HG02642 (cell line): ENCODE measurements around the gene ZNF322.

ENCODE experiments used
- ATAC-seq: cut with Tn5 transposase; IDR thresholded peaks from one replicate; pipeline ENCODE4 v1.9.1; 2021; ENCODE audit warnings: mild to moderate bottlenecking; ENCODE audit not compliant: unreplicated experiment, poor library complexity

The ZNF322 gene

DNA sequence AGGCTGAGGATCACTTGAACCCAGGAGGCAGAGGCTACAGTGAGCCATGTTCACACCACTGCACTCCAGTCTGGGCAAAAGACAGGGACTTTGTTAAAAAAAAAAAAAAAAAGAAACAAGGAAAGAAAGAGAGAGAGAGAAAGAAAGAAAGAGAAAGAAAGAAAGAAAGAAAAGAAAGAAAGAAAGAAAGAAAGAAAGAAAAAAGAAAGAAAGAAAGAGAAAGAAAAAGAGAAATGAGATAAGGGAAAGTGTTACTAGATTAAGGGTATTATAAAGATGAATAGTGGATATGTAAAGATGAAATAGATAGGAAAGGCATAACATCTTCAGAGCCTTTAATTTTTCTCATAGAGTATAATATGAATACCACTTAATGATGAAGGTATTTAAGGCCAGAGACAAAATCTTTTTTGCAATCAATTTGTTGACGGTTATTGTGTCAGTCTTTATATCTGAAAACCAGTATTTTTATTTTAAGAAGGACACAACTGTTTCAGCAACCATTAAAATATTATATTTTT lies 36.1 kb downstream of the ZNF322 start:
- no peak for ATAC-seq

DNA sequence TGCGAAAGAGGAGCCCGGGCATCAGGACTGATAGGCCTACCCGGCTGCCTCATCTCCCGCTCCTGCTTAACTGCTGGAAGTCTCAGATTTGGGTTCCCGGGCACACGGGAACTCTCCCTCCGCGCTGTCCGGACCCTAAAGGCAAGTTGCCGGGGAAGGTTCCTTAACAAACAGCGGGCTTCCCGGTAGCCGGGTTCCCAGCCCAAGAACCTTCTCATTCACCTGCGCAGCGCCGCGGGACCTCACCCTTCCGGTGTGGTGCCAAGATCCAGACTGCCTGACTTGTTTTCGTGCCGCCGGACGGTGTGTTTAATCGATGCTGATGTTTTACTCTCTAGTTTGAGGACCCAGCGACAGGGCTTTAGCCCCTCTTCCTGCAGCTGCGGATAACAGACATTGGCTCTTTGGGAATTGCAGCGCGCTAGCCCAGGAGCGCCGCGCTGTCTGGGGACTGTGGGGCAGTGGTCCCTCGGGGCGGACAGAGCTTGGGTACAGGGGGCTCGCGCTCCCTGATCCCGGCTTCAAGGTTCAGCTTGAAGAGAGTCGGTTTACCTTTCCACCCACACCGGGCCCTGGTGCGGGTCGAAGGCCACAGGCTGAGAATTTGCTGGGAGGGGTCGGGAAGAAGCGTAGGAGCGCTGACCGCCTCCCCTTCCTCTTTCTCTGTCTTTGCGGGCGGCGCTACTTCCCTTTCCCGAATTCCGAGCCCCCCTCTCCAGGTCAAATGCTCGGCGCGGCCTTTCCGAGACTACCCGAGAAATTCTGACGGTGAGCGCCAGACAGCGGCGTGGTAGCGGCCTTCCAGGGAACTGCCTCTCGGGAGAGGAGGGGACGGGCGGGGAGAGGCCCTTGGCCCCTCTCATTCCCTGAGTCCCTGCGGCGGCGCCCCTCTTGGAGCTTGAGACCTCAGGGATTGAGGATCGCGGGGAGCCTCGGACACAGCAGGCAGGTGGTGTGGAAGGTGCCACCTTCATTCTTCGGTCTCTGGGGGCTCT lies 45.6 kb downstream of the ZNF322 start:
- no peak for ATAC-seq

DNA sequence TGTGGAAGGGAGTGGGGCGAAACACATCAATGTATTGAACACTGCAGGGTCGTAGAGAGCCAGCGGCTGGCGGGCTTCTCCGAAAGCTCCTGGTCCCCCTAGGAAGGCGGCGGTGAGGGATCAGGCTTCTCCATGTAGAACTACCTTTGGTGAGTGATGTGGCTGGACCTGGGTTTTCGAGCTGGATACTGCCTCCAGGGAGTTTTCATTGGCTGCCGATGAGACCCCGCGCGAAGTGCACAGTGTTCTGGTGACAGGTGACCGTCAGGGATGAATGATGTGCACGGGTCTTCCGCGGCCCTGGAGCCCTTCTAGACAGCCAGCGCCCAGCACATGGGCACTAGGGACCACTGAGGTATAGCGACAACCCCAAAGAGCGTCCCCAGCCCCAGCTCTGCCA lies 46.3 kb downstream of the ZNF322 start:
- no peak for ATAC-seq

DNA sequence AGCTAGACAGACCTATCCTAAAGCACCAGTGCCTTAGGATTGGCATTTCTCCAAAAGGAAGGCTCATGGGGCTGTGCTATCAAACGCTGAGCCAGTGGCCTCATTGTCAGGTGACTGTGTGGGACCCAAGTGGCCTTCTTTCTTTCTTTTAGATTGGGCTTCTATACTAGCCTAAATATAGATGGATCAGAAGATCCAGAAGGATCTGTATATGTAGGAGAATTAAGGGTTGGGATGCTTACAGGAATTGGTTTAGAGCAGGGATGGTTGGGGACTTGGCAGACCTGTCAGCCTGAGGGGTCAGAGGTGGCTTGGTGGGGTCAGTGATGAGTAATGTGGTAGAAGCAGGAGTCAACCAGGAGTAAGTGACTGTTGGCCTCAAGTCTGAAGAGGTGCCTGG lies 47.9 kb downstream of the ZNF322 start:
- ATAC-seq = no peak

DNA sequence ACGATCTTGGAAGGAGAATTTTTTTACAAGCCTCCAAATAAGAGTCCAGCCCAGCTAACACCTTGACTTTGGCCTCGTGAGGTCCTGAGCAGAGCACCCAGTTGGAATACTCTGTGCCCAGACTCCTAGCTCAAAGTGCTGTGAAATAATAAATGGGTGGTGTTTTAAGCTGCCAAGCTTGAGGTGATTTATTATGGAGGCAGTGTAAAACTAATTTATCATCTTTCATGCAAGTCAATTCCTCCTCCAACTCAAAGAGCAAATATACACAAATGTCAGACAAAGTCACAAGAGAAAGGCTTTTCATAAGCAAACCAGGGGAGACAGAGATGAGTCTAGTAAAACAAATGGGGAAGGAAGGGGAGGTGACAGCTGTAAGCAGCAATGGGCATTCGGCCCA lies 50.1 kb downstream of the ZNF322 start:
- no peak for ATAC-seq

DNA sequence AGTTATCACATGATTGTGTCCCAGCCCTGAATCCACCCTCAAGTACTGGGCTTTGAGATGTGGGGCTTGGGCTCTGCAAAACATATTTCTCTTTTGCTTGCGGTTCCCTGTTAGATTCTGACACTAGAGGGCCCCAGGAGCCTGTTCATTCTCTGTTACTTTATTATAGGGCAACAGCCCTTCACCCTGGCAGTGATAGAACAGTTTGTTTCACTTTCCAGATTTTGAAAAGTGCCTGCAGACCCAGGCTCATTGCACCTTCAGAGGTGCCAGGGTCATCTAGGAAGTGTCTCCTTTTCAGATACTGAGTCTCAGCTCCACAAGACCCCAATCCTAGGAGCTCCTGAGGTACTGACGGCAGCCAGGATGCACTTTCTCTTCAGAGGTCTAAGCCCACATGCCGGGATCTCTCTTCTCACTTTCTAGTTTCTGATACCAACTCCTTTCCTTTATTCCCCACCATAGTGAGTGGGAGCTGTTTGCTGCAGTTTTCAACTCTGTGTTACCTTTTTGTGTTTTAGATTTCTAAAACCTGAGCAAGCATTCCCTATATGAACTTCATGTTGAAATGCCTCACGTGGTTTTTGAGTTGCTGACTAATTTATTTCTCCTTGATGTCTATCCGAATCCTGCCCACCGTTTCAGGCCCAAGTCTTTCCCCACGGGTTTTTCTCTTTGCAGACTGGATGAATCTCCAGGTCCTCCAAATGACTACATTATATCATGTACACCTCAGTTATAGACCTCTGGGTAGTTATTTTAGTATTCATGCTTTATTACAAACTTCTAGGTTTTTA lies 51.9 kb downstream of the ZNF322 start:
- ATAC-seq = peak; percentile 70

DNA sequence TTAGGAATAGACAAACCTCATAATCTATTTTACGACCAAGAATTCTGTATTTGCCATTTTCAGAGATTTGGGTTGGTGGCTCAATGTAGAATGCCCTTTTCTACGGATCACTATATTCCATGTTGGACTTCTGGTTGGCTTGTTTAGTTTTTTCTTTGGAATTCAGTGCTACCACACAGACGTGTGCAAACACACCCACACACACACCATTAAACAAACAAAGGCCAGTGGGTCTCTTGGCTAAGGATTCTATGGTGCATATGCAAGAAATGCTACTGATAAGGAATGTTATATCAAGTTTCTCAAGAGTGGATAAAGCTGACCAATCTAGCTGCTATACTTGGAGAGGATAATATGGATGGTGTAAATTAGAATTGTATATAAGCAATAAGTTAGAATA lies 54.7 kb downstream of the ZNF322 start:
- no peak for ATAC-seq

DNA sequence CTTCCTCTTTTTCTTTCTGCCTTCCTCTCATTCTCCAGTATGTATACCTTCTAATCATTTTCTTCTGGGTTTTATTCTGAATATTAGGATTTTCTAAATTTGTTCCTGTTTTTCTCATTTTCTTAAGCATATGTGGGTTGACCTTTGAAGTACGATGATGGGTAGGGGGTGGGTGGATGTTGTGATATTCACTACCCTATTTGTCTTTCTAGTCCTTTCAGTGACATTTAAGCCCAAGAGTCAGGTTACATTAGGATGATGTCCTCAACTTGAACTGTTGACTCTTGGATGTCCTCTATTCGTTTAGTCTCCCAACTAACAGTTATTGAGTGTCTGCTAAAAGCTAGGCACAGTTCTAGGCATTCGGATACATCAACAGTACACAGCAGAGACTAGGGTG lies 55.5 kb downstream of the ZNF322 start:
- ATAC-seq = no peak

DNA sequence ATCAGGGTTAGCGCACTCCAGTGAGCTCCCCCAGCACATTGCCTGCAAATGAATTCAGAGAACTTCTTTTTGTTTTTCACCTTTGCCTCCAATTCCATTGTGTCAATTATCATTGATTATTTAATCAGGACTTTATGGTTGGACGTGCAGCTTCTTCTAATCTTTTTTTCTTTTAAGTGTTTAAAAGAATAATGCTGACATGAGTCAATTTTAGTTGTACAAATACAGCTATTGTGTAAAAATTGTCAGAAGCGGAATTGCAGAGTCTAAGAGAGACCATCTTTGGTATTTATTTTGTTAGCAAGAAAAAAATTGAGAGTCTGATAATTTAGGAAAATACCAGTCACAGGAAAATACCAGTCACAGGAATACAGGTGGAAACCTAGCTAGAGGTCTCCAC lies 57.3 kb downstream of the ZNF322 start:
- no peak for ATAC-seq

DNA sequence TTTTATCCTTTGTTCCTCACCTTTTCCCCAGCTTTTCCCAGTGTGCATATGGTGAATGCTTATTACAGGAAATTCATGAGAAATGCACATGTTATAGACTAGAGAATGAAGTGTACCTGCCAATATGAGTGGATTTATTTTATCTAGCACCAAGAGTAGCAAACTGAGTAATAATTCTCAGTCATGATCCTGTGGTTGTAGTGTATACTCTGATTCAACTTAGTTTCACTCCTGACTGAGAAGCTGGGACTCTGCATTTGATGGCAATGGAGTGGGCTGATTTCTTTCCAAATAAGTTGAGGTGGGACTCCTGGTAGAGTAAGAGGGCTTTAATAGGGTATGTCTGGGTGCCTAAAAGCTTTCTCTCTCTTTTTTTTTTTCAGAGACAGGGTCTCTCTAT lies 58.8 kb downstream of the ZNF322 start:
- no peak for ATAC-seq

DNA sequence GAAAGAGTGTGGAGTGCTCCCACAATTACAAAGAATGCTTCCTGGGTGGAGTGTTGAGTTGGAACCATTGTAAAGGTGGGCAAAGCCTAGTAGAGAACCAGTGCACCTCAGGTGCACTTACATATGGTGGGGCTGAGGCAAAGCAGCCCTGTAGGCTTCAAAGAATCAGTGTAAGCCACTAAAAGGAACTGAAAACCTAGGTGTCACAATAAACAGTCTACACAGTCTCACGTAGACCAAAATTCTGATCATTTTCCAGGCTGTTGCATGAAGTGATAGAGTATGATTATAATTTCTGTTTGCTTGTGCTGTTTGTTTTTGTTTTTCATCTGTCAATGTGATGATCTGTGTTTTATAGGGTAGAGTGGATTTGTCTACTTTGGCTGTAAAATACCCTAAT lies 60.0 kb downstream of the ZNF322 start:
- ATAC-seq = no peak

DNA sequence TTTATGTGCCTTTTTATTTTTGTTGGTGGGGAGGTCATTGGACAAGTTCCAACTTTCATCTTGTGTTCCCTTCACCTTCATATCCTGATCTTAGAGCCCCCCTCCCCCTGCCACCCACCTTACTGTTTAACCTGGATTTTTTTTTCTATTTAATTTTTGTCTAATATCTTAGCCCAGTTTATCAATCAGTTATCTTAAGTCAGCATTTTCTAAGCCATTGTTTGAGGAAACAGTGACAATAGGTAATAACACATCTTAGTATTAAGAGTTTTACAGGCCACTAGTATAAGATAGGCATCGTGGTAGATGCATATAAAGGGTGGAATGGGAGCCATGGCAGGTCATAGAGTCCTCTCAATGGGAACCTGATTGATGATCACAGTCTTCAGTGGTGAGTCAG lies 60.4 kb downstream of the ZNF322 start:
- no peak for ATAC-seq

DNA sequence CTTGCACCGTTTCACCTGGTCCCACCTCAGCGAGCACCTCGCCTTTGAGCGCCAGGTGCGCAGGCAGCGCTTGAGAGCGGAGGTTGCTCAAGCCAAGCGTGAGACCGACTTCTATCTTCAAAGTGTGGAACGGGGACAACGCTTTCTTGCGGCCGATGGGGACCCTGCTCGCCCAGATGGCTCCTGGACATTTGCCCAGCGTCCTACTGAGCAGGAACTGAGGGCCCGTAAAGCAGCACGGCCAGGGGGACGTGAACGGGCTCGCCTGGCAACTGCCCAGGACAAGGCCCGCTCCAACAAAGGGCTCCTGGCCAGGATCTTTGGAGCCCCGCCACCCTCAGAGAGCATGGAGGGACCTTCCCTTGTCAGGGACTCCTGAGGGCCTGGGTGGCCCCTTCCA lies 61.3 kb downstream of the ZNF322 start:
- ATAC-seq = no peak

DNA sequence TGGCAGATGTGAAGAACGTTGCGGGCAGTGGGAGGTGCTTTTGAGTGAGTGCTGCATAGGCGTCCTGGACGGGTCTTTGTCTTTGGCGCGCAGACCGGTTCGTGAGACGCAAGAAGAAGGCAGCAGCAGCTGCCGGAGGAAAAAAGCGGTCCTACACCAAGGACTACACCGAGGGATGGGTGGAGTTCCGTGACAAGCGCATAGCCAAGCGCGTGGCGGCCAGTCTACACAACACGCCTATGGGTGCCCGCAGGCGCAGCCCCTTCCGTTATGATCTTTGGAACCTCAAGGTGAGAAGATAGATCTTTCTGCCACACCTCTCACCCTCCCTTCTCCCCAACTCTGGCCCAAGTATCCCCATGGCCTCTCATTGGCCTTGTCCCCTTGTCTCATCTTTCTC lies 61.7 kb downstream of the ZNF322 start:
- ATAC-seq = no peak

DNA sequence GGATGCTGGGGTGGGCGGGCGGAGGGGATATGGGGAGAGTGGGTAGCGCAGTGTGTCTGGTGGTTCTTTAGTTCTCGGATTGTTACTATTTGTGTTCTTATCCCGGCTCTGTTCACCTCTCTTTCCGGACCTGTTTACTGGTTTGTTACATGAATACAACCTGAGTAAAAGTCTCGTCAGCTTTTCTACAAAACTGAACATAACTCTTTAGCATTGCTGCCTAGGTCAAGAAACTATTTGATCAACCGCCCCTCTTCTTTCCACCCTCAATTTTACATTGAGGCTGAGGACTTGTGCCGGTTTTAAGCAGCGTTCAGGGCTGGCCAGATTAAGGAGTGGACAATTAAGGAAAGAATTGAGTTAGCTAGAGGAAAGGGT lies 62.2 kb downstream of the ZNF322 start:
- ATAC-seq = no peak

DNA sequence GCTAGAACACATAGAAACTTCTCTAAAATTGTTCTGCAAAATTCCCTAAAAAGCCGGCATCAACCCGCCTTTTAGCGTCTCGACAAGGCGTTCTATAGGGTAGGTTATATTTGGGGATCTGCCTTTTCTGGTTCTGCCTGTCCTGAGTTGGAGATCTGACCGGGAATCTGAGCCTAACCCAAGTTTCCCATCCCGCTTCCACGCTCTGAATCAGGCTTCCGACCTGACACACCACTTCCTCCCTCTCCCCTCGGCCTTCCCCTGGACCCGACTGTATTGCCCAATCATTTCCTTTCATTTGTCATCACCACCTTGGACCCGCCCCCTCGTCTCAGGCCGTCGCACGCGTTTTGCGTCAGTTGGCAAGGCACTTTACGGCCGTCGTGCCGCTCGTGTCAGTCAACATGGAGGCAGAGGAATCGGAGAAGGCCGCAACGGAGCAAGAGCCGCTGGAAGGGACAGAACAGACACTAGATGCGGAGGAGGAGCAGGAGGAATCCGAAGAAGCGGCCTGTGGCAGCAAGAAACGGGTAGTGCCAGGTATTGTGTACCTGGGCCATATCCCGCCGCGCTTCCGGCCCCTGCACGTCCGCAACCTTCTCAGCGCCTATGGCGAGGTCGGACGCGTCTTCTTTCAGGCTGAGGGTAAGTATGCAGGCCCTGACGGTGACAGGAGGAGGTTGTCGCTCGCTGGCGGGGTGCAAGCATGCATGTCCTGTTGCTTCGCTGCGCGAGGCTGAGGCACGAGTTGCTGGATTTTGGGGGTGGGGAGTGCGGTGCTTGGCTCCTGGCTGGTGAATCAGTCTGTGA lies 62.8 kb downstream of the ZNF322 start, which contains the start of gene ABT1:
Gene ABT1, plus strand, starts transcription at position 375 of the 810 bp plus-strand sequence. Its CDS starts 30 bp downstream, at position 405.
- peak; percentile 88 for ATAC-seq

DNA sequence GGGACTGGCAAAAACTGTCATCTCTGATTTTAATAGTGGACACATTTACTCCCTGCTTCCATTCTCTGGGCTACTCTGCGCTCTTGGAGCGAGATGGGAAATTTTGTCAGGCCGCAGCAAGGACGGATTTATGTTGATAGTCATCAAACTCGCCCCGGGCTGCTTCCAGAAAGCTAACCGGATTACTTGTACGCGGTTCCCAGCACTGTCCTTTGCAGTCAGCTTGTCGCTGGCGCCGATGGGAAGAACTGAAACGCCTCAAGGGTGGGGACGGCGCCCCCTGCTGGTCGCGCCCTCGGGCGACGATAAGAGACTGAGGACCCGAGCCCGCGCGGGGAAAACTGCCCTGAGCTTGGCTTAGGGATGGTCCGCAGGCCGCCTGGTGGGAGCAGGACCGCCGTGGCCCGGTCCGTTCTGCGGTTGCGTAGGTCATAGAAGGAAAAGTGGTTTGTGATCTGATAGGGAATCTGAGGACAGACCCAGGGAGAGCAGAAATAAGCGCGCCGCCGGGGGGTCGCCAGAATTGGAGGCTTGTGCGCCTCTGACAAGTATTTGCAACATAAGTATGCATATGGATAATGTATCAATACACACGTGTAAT lies 63.8 kb downstream of the ZNF322 start:
- ATAC-seq = peak; percentile 65

DNA sequence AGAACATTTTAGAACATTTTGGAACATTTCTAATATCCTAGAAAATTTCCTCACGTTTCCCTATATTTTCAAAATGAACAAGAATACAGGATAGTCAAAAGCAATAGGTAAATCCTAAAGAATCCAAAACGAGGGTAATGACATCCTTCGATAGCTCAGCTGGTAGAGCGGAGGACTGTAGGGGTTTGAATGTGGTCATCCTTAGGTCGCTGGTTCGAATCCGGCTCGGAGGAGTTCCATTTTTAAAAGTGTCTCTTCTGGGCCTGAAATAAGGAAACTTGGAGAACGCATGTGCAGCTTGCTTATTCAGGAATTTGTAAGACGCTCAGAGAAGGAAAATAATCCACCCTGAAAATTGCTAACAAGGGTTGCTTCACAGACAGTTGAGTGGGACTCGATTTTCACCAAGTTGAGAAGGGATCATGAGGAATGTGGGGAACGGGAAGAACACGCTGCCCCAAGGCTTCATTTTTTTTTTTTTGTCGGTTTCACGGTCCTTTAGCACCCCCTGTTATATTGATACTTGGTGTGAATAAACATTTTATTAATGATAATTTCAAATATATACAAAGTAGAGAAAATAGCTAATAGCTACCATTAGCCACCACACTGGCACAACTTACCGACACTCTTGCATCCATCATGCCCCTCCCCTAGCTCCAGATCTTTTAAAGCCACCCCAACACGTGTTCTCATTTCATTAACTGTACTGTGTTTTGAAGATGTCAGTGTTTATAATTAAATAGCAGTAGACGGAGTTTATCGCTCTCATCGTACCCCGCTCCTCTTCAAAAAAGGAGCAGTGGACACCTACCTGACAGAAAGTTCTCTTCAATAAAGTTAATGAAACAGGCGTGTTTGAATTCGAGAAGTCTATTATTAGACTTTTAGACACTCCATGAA lies 64.6 kb downstream of the ZNF322 start:
- ATAC-seq = no peak

DNA sequence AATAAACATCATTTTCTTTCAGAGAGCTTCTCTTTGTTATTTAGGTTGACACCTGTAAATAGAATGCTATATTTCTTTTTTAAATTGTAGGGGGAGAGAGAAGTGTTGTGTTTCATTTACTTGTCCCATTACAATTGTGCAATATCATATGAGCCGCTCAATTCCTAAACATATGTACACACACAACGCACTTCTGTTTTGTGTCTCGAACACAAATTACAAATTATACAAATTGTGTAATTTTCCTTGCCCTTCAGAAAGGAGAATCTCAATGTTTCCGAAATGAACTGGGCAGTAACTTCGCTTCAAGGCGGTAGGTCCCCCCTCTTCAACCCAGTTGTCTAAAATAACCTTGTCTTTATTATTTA lies 65.4 kb downstream of the ZNF322 start:
- no peak for ATAC-seq
